Activated CD8-positive, alpha-beta memory T cell treated with anti-CD3 and anti-CD28 coated beads, Interleukin-2, amount 50 U/mL, for 24 hours (primary cell): ENCODE data around the gene RBM28.
"Not testable (repeated sequence)": the region's sequence is repeated elsewhere in the genome, so short reads cannot be mapped to it uniquely, and the experiment has no call there.

ENCODE experiments used
- DNase-seq: peaks from one replicate; pipeline ENCODE4 v3.0.0-alpha.2; 2020; ENCODE audit errors: extremely low read depth

The RBM28 gene

DNA sequence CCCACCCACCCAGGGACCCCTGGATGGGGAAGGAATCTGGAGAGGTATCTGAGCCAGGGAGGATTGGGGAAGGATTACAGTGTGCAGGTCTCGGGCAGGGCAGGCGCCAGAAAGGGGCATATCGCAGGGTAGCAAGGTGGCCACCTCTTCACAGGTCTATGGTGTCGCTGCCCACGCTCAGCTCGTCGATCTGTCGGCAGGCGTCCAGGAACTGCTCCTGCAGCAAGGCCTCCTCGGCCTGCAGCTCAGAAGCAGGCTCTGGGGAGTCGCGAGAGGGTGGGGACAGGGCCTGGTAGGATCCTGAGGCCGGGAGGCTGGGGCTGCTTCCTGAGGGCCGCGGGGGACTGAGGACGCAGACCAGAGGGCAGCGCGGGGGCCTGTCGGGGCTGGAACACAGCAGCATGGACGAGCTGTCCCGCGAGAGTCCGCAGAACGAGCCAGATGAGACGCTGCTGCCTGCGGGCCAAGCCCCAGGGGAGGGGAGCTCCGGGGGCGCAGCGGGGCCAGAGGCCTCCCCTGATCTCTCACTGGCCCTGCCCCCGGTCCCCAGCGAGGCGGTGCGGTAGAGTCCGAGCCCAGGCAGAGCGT is 7.1 kb upstream of the RBM28 start:
- no peak for DNase-seq

DNA sequence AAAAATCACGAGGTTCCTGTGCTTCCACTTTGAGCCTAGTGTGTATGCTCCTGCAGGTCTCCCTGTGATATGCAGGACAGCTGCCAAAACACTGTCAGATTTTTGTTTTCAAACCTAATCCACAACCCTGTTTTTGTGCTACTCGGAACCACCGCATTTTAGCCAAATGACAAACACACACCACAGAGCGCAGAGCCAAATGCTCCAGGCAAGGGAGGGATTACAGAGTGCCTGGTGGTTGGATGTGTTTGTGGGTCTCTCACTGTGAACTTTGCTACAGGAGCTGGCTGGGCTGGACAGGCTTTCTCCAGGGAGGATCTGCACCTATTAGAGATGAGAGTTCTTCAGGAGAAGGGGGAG is 5.7 kb upstream of the RBM28 start:
- DNase-seq = no peak

DNA sequence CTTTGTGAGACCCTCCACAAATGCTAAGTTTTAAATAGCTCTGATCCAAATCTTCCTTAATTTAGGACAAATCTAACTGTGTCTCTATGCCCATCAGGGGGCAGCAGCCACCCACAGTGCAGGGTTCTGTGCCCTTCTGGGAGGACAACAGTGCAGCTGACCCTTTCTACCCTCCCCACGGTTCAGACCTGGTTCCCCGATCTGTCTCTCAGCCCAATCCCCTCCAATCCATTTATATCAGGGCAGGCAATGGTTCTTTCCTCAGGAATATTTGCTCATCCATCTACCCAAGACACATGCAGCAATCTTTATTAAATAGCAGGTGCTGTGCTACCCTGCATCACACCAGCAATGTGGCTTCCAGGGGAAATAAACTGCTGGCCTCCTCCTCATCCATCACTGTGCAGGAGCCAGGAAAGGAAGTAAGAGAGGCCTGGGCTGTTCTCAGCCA is 4.0 kb upstream of the RBM28 start:
- DNase-seq = no peak

DNA sequence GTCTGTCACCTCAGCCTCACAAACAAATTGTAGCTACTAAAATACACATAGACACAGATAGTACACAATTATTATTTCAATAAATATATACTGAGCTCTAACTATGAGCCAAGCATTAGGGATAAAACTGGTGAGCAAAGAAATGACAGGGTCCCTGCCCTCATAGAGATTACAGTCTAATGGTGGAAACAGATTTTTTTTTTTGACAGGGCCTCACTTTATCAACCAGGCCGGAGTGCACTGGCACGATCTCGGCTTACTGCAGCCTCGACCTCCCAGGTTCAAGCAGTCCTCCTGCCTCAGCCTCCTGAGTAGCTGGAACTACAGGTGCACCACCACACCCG is 695 bp upstream of the RBM28 start:
- no peak for DNase-seq

DNA sequence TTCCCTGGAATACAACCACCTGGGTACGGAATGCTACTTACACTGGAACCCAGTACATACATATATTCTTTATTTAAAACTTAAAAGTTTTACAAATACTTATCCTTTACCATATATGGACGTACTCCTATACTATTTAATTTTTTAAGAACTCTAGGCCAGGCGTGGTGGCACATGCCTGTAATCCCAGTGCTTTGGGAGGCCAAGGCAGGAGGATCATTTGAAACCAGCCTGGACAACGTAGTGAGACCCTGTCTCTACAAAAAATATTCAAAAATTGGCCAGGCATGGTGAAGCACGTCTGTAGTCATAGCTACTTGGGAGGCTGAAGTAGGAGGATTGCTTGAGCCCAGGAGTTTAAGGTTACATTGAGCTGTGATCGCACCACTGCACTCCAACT is 2.0 kb downstream of the RBM28 start:
- DNase-seq = no peak

DNA sequence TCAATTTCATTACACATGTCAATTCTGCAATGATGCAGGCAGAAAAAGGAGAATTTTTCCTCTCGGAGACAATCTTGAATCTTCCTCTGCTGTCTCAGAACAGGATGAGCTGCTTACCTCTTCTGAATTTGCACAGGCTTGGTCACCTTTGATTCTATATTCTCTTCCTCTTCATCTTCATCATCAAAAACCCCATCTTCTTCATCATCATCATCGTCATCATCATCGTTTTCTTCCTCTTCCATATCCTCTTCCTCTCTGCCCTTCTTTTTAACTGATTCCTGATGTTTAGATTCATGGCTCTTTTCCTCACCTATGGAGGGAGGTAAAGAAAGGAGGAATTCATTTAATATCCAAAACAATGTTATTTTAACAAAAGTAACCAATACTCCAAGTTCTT is 8.0 kb downstream of the RBM28 start:
- DNase-seq = no peak

DNA sequence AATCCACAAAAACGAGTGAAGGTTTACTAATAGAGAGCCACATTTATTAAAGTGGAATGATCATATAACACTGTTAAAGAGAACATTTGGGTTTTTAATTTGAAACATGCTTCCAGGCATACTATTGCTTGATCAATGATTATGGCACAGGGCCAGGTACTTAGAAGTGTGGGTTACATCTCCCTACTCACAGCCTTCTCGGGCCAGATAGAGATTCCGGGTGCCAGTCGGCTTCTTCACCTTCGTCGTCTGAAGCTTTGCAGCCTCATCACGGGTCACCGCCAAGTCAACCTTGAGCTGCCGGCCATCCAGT is 19.4 kb downstream of the RBM28 start:
- DNase-seq = no peak

DNA sequence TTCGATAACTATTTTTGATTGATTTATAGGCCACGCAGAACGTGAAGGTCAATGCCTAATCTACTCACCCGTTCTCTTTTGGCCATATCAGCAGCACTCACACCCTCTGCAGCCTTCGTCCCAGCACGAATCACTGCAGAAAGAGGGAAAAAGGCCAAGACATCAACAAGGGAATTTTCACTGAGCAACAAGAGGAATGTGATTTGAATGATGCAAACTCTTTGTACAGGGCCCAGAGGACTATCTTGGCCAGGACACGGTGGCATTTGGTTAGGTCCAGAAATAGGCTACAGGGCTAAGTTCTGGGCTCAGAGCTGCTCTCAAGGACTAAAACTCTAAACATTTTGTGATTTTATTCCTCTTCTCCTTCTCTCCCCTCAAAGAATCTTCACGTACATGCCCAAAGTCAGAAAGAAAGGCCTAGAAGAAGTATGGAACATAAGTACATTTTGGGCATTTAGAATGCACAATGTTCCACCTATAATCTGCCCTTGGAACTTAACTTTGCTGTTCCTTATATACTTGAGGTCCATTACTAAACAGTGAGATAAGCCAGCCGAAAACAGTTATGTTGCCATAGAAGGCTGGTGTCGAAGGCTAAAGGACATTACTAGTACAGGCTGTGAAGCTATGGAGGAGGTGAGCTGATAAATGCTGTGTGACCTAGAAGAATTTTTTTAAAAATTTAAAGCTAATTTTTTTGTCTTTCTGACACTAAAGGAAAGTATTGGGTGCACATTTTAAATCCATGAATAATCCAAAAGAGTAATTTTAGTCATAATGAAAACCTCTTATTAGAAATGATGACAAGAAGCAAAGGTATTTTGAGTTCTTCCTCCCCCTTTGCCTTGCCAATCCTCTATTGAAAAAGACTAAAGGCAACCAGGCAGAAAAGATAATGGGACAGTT is 20.0 kb downstream of the RBM28 start:
- no peak for DNase-seq

DNA sequence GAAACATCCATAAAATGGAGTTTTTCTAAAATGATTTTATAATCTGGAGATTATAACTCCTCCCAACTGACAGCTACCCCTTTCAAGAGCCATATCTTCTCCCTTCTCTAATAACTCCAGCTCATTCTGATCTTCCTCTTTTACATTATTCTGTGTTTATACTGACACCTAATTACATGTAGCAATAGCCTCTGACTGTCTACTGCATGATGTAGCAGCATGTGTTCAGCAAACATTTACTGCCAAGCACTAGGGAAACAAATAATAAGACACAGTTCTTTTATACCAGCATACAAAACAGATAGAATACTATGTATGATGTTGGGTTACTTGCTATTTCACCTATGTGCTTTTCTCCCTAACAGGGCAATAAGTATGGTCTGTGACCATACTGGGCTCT is 20.7 kb downstream of the RBM28 start:
- no peak for DNase-seq

DNA sequence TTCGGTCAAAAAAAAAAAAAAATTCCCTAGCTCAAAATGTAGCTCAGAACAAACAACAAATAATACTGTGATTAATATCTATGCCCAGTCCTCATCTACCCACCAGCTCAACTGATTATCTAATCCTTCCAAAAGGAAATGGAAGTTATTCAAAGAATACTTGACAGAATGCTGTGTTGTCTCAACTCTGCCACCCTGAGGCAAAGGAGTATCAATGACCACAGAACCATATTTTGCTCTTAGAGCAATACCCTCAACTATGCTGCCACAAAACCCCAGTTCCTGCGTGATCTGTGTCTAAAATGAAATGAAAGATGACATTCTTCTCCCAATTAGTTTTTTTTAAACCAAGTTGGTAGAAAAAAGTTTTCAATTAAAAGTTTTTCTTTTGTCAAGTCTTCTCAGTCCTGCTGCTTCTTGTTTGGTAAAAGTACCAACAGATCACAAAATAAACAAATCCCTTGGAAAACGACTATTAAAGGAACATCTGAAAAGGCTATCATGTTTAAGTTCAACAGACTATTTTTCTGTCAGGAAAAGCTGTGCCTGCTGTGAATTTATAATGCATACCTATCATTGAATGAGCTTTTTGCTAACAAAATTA is 21.6 kb downstream of the RBM28 start:
- no peak for DNase-seq

DNA sequence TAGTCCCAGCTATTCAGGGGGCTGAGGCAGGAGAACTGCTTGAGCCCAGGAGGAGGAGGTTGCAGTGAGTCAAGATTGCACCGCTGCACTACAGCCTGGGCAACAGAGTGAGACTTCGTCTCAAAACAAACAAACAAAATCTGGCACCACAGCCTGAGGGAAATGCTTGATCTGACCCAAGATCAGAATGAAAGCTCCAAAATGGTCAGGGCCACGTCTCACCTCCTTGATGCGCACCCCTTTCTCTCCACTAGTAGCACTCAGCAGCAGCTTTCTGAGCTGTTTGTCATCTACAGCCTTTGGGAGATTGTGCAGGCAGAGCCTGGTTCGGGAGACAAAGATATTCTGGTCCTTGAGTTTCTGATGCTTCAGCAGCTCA is 22.7 kb downstream of the RBM28 start:
- no peak for DNase-seq

DNA sequence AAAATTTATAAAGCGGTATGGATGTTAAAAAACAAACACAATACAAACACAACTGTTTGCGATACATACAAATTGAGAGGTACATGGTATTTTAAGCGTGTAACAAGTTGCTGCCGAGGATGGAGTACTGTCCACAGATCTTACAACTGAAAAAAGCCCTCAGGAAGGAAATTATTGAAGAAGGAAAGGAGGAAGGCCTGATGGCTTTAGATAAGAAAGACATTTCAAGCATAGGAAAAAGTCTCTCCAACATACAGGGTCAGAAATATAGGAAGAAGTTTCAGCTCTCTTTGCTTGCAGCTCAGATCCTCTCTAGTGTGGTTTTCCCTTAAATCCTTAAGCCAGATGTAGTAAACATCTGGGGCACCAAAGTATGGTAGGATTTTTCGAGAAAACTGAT is 25.0 kb downstream of the RBM28 start:
- no peak for DNase-seq

DNA sequence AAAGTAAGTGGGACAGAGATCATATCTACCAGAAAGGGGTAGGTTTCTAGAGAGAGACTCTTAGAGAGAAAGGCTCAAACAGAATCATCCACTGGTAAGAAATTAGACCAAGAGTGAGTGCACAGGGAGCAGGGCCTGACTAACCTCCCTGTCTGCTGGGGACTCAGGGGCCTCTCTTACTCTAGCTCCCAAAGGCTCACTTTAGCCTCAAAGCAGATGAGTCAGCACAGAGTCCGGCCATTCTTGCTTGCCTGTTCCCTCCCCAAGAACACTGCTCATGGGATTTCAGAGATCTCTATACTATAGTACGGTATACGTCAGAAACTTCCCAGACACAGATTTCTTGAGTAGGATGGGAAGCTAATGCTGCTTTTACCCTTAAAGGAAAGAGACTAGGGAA is 32.7 kb downstream of the RBM28 start:
- no peak for DNase-seq

DNA sequence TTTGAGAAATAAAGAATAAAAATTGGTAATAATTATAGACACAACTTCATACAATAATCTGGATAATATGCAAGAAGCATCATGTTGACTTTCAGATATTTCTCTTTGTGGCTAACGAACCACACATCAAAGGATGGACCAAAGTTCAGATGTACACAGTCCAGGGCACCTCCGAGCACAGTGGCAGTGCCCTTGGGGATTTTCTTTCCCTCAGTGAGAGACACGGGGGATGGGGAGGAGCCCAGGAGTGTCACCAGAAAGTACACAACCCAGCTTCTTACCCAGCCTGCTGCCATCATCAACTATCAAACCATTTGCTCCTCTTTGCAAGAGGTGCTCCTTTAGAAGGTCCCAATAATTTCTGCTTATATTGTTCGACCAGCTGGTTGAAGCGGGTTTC is 33.2 kb downstream of the RBM28 start:
- no peak for DNase-seq

DNA sequence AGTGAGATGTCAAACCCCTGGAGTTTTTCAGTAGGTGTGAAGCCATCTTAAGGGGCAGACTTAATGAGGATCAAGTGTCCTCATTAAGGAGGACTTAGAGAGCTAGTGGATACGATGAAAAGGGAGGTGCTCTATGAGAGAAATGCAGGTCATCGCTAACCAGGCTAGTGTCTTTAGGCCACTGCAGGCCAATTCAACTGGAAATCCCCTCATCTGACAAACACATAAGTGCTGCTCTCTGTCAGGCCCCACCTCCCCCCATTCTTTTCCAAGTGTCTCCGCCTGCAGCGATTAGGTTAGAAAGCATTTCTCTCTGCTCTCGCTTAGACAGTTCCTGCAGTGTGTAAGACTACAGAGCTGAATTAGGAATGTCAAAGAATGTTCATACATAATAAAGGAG is 33.7 kb downstream of the RBM28 start:
- no peak for DNase-seq

DNA sequence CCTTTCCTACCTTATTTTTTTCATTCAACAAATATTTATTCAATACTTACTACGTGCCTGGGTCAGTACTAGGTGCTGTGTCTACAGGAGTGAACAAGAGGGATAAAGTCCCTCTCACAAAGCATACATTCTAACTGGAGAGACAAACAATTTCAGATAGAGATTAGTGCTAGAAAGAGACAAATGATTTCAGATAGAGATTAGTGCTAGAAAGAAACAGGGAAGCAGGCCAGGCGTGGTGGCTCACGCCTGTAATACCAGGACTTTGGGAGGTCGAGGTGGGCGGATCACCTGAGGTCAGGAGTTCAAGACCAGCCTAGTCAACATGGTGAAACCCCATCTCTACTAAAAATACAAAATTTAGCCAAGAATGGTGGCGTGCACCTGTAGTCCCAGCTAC is 34.6 kb downstream of the RBM28 start:
- DNase-seq = no peak

DNA sequence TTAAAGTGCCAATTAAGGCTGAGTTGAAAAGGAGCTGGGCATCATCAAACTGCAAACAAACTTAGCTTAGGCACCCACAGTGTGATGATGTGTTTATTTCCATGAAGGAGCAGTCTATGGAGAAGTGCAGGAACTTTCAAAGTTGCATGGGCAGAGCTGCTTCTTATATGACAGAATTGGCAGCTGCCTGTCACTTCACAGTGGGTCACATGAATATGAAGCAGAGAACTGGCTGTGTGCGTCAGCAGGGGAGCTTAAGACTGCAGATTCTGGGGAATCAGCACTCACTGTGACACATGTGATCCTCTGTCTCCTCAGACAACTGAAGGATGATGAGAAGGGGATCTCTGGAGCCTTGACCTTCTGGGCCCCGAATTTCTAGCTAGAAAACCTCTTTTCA is 36.6 kb downstream of the RBM28 start:
- DNase-seq = no peak

DNA sequence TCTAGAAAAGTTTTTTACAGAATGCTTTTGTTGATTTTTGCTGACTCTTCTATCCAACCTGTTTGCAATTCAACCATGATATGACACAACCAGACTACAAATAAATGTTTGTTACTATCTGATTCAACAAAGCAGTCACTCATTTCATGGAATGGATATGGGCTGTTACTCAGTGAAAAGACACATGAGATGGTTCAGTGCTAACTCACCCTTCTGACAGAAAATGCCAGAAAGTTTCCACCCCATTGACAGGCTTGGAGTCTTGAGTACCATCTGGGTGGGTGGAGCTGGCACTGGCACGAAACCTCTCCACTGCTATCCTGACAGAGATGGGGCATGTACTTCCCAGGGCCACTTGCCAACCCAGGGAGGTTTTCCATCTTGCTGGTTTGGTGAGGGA is 39.5 kb downstream of the RBM28 start:
- DNase-seq = no peak

DNA sequence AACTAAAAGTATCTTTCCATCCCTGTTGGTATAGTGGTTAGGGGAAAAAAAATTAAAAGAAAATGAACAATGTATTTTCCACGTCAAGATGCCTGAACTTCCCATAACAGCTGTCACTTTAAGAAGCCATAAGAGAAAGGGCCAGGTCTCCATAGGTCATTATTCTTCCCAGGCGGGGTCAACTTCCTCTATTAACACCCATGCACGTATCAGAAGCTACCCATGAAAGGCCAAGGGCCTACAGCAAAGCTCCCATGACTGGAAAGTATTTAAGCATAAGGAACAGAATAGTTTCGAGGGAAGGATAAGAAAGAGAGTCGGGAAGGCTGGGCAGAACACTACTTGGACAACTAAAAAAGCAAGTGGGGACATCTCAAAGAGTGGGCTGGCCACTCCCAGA is 40.1 kb downstream of the RBM28 start:
- DNase-seq = no peak

DNA sequence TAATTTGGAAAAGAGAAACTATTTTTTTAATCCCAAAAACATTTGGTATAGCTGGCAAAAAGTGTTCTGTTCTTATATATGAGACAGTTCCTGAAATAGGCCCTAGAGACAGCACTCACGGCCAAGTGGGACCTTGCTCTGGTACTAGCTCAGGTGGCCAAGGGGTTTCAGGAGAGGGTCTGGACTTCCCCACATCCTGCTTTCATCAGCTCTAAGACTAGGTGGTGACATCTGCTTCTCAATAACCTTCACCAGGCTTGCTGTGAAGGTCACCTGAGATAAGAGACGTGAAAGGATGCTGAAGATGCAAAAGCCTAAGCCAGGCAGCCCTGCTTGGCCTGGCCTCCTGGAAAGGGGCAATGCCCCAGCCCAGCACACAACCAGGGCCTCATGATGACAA is 40.6 kb downstream of the RBM28 start:
- no peak for DNase-seq

DNA sequence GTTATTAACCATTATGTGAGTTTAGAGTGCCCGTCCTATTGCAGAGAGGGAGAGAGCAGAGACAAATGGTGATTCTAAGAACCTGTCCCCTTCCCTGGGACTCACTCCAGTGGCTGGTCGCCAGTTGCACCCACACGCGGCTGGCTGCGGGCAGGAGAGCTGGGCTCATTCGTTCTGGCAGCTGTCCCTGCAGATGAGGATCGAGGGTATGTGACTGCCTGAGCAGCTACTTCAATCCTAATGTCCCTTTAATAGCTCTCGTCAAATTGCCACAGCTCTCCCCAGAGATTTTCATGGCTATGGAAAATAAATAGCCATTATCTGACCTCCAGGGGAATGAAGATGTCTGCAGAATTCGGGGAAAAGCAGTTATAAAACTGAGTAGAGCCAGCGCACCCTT is 41.6 kb downstream of the RBM28 start:
- no peak for DNase-seq

DNA sequence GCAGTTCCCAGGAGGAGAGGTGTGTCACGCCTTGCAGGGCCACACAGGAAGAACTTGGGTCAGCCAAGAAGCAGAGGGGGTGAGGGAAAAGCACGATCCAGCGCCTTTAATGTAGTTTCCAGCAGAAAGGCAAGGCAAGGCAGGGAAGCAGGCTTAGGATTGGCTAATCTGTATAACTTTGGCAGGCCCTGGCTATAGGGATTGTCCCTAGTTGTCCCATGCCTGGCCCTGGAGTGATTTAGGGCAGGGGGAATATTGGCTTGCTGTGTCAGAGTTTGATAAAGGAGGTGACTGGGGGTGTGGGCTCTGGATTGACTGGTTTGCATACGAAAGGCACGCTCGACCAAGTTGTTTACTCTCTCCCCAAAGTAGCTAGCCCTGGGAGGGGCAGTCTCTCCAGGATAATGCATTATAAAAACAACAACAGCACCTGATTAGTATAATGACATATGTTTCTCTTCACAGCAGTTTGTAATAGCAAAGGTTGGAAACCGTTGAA is 44.5 kb downstream of the RBM28 start:
- DNase-seq = no peak

DNA sequence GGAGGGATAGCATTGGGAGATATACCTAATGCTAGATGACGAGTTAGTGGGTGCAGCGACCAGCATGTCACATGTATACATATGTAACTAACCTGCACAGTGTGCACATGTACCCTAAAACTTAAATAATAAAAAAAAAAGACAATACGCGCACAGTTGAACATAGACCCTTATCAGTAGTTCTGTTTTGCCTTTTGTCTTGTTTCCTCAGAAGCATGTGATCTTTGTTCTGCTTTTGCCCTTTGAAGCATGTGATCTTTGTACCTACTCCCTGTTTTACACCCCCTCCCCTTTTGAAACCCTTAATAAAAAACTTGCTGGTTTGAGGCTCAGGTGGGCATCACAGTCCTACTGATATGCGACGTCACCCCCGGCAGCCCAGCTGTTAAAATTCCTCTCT is 45.7 kb downstream of the RBM28 start:
- not testable (repeated sequence) for DNase-seq
